Ectodermal cell (in vitro differentiated cells): ENCODE results near the gene ABCB9.

Source experiments
- H3K27ac ChIP-seq: 2 replicates; pipeline ENCODE4 v1.7.0; 2013; ENCODE audit warnings: mild to moderate bottlenecking, low read depth, low read length; ENCODE audit not compliant: insufficient read depth, poor library complexity, severe bottlenecking
- H3K27me3 ChIP-seq: 2 replicates; pipeline ENCODE4 v1.7.0; 2013; ENCODE audit warnings: mild to moderate bottlenecking, low read length; ENCODE audit not compliant: insufficient read depth, control insufficient read depth, poor library complexity, severe bottlenecking
- H3K36me3 ChIP-seq: one replicate; pipeline ENCODE4 v1.7.0; 2013; ENCODE audit warnings: low read length; ENCODE audit not compliant: control insufficient read depth, insufficient read depth
- H3K4me1 ChIP-seq: one replicate; pipeline ENCODE4 v1.7.0; 2013; ENCODE audit warnings: low read length; ENCODE audit not compliant: control insufficient read depth, insufficient read depth
- H3K4me3 ChIP-seq: 2 replicates; pipeline ENCODE4 v1.7.0; 2013; ENCODE audit warnings: low read depth, low read length, control low read depth; ENCODE audit not compliant: insufficient read depth
- H3K9me3 ChIP-seq: 2 replicates; pipeline ENCODE4 v1.7.0; 2013; ENCODE audit warnings: mild to moderate bottlenecking, low read length, moderate library complexity; ENCODE audit not compliant: control insufficient read depth
- WGBS, 2 experiments: methylation state at CpG; one replicate each; pipeline ENCODE4 v1.1.7; 2013; ENCODE audit warnings: missing lambda C conversion rate in 2 of 2; 5-methylcytosine and 5-hydroxymethylcytosine counted together

Gene ABCB9

GRCh38 chr12:122963941-122964265 lies 2.4 kb downstream of the ABCB9 start:
- no peak overlapping the region for H3K4me3 ChIP-seq
- peaks cover 22% of the 10 kb centered on the region for H3K4me1 ChIP-seq
- no peaks in the 10 kb centered on the region for H3K9me3 ChIP-seq
- H3K27me3 ChIP-seq, result no peaks in the 10 kb centered on the region
- peaks cover 6% of the 10 kb centered on the region for H3K36me3 ChIP-seq
- WGBS, 2 experiments, result 91 to 92% methylated on average over 8 of the region's 8 CpGs
- no peak overlapping the region for H3K27ac ChIP-seq

DNA sequence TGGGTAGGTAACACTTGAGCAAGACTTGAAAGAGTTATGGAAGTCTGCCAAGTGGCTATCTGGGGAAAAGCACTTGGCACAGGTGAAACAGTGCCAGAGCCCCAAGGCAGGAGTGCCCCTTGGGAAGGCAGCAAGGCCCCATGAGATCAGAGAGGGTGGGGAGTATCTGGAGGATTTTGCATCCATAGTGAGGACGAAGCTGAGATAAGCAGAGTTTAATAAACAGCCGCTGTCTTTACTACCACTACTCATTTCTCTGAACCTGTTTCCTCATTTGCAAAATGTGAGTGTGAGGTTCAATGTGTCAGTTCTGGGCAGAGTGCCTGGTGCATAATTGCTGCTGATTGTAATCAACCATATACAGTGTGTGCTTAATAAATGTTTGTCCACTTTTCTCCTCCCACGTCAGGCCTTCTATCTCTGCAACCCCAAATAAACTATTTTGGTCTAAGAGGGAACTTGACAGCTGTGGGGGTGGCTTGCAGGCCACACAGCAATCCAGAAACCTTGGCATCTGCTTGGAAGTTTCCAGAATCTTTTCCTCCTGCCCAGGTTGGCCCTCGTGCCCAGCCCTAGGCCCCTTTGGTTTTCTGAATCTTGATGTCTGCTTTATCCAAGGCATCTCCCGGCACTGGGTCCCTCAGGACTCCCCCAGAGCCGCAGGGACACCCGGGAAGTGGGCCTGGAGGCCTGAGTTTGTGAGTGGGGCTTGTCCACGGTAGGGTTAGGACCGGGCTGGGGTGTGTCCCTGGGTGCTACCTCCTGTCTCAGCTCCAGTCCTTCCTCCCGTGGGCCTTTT lies 4.5 kb downstream of the ABCB9 start:
- H3K9me3 ChIP-seq, result no peaks in the 10 kb centered on the region
- H3K4me3 ChIP-seq, result no peak overlapping the region
- no peak overlapping the region for H3K27ac ChIP-seq
- WGBS, 2 experiments, result 92 to 95% methylated on average over 9 to 10 of the region's 10 CpGs
- peaks cover 6% of the 10 kb centered on the region for H3K36me3 ChIP-seq
- no peaks in the 10 kb centered on the region for H3K27me3 ChIP-seq
- H3K4me1 ChIP-seq, result peaks cover 22% of the 10 kb centered on the region

GRCh38 chr12:122960193-122960569 lies 6.1 kb downstream of the ABCB9 start:
- 94 to 95% methylated on average over 8 of the region's 8 CpGs for WGBS, 2 experiments

DNA sequence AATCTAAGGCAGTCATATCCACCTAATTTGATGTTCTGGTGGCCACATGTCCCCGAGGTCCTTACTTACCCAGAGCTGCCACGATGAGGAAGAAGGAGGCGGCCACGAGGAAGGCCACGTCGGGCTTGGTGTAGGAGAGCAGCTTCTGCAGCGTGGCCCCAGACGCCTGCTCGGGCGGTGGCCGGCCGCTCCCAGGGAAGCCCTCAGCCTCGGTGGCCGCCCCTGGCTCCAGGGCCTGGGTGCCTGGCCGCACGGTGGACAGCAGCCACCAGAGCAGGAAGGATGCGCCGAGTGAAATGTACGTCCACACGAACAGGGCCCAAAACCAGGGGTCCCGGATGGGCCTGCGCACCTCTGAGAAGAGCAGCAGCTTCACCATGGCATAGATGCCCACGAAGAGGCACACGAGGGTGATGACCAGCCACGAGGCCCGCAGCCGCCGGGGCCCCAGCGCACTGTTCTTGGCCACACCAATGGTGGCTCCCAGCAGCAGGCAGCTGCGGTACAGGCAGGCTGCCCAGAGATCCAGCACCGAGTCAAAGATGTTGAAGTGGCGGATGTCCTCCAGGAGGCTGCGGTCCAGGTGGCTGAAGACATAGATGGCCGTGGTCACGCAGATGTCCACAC lies 6.6 kb downstream of the ABCB9 start:
- 96 to 97% methylated on average over 35 of the region's 35 CpGs for WGBS, 2 experiments
- peaks cover 9% of the 10 kb centered on the region for H3K4me1 ChIP-seq
- H3K36me3 ChIP-seq, result peaks cover 6% of the 10 kb centered on the region
- H3K27ac ChIP-seq, result no peak overlapping the region
- H3K27me3 ChIP-seq, result no peaks in the 10 kb centered on the region
- no peaks in the 10 kb centered on the region for H3K9me3 ChIP-seq
- no peak overlapping the region for H3K4me3 ChIP-seq

More at GRCh38 chr12:122960193-122960569, 6.1 kb downstream of the ABCB9 start:
- H3K27me3 ChIP-seq, result no peaks in the 10 kb centered on the region
- no peaks in the 10 kb centered on the region for H3K9me3 ChIP-seq
- peaks cover 6% of the 10 kb centered on the region for H3K36me3 ChIP-seq
- no peak overlapping the region for H3K27ac ChIP-seq
- H3K4me3 ChIP-seq, result no peak overlapping the region
- H3K4me1 ChIP-seq, result peaks cover 14% of the 10 kb centered on the region

GRCh38 chr12:122958198-122958888 lies 7.9 kb downstream of the ABCB9 start:
- Histone ChIP-seq H3K36me3 (peaks cover 6% of the 10 kb centered on the region), H3K4me3 (no peak overlapping the region), H3K27ac (no peak overlapping the region), H3K4me1 (no peaks in the 10 kb centered on the region), H3K27me3 (no peaks in the 10 kb centered on the region), H3K9me3 (no peaks in the 10 kb centered on the region)
- 94 to 97% methylated on average over 5 of the region's 5 CpGs for WGBS, 2 experiments

DNA sequence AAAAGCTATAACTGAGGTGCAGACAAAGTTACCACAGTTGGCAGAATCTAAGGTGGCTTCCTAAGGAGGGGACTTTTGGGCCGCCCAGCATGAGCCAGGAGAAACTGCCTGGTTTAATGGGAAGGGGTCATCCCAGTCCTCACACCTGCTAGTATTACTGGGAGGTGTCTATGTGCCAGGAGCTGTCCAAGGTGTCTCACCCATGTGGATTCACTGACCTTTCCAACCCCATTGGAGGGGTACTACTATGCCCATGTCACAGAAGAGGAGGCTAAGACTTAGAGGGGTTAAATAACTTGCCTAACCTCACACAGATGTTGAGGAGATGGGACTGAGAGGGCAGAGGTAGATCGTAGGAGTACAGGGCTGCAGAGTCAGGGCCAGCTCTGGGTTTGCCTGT lies 10.2 kb downstream of the ABCB9 start:
- Histone ChIP-seq H3K27me3 (no peaks in the 10 kb centered on the region), H3K4me3 (no peak overlapping the region), H3K9me3 (no peaks in the 10 kb centered on the region), H3K36me3 (peaks cover 6% of the 10 kb centered on the region), H3K4me1 (no peaks in the 10 kb centered on the region), H3K27ac (no peak overlapping the region)
- 91 to 94% methylated on average over 2 of the region's 2 CpGs for WGBS, 2 experiments

DNA sequence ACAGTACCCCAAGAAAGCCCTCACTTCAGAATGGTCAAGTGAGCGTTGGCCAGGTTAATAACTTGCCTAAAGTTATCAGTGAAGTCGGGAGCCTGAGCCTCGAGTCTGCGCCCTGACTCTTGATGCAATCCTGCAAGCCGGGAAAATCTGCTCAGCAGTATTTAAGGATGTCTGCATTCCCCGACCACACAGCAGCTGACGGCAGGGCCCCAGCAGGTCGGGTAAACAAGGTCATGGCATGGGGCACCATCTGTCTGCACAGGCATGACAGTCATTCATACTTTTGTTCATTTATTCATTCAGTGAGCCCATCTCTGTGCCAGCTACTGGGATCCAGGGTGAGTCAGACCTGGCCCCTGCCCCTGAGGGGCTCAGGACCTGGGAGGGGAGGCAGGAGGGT lies 11.1 kb downstream of the ABCB9 start:
- Histone ChIP-seq H3K4me1 (no peaks in the 10 kb centered on the region), H3K27ac (no peak overlapping the region), H3K27me3 (no peaks in the 10 kb centered on the region), H3K9me3 (no peaks in the 10 kb centered on the region), H3K36me3 (peaks cover 6% of the 10 kb centered on the region), H3K4me3 (no peak overlapping the region)
- WGBS, 2 experiments, result 90 to 92% methylated on average over 8 of the region's 8 CpGs

DNA sequence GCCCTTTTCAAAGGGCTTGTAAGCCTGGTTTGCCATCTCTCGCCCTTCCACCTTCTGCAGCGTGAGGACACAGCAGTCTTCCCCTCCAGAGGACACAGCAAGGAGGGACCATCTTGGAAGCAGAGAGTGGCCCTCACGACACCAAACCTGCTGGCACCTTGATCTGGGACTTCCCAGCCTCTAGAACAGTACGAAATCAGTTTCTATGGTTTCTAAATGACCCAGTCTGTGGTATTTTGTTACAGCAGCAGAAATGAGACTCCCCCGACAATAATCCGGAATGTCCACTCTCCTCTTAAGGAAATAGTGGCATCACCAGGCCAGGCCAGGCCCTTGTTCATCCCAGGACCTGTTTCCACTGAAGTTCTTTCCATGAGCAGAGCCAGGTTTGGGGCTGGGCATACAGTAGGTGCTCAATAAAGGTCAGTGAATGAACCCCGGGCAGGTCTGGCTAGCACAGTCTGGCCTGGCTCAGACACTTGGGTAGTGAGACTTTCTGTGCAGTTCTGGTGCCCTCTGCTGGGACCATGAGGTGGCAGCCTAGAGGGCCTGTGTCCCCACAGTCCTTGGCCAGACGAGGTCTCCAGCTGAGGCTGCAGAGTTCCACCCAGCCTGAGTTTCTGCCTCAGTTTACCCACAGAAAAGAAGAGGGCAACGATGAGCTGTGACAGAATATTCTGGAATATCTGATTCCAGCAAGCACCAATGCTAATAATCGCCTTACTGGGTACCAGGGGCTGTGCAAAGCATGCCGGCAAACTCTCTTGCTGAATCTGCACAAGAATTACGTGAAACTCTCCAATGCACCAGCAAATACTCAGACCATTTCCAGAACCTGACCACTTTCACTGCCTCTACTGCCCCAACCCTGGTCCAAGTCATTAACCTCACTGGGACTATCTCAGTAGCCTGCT lies 14.0 kb downstream of the ABCB9 start:
- no peak overlapping the region for H3K4me3 ChIP-seq
- no peak overlapping the region for H3K27ac ChIP-seq
- H3K9me3 ChIP-seq, result no peaks in the 10 kb centered on the region
- H3K36me3 ChIP-seq, result no peaks in the 10 kb centered on the region
- WGBS, 2 experiments, result 70 to 72% methylated on average over 12 of the region's 12 CpGs
- no peaks in the 10 kb centered on the region for H3K27me3 ChIP-seq
- no peaks in the 10 kb centered on the region for H3K4me1 ChIP-seq

GRCh38 chr12:122951406-122951805 lies 14.9 kb downstream of the ABCB9 start:
- no peaks in the 10 kb centered on the region for H3K36me3 ChIP-seq
- H3K27ac ChIP-seq, result no peak overlapping the region
- no peak overlapping the region for H3K4me3 ChIP-seq
- WGBS, 2 experiments, result 84 to 88% methylated on average over 9 of the region's 9 CpGs
- no peaks in the 10 kb centered on the region for H3K9me3 ChIP-seq
- H3K27me3 ChIP-seq, result no peaks in the 10 kb centered on the region
- H3K4me1 ChIP-seq, result no peaks in the 10 kb centered on the region
